HEK293 (cell line): ENCODE results near the gene UBE4A.
A peak's percentile ranks its signal among the peaks of the same experiment; 100 is the strongest.

Experiments
- CTCF ChIA-PET: fragments of 350-600 bp; formaldehyde crosslinking; extraction: SDS; loops from one replicate; lab custom pipeline; 2021; ENCODE audit warnings: antibody characterized with exemption; lab: Yijun Ruan, JAX
- POLR2A ChIA-PET: fragments of 300-600 bp; formaldehyde crosslinking; extraction: SDS; loops from one replicate; lab custom pipeline; 2020; ENCODE audit warnings: antibody characterized with exemption, inconsistent platforms; lab: Yijun Ruan, JAX
- H3K27ac ChIP-seq: fragments of 200-500 bp; sonication (Bioruptor generic); 2 replicates; pipeline ENCODE4 v1.5.1; 2014; ENCODE audit warnings: low read depth, low read length, control low read depth, inconsistent platforms; ENCODE audit errors: extremely low read depth
- H3K36me3 ChIP-seq, 2 experiments: fragments of 200-500 bp in 1 of 2; sonication (Bioruptor generic) in 1 of 2; 1 replicate in 1 of 2; 2 replicates in 1 of 2; pipeline ENCODE4 v1.5.1; 2014 to 2017; ENCODE audit warnings: inconsistent platforms in 2 of 2, low read length in 2 of 2; ENCODE audit not compliant: control insufficient read depth in 2 of 2, insufficient read depth in 1 of 2
- H3K4me1 ChIP-seq: fragments of 200-500 bp; sonication (Bioruptor generic); 2 replicates; pipeline ENCODE4 v1.5.1; 2014; ENCODE audit warnings: mild to moderate bottlenecking, low read length, inconsistent platforms; ENCODE audit not compliant: control insufficient read depth, insufficient read depth
- H3K4me3 ChIP-seq: 2 replicates; pipeline ENCODE4 v1.5.1; 2011; ENCODE audit warnings: low read depth, mild to moderate bottlenecking, control low read depth, low read length, moderate library complexity
- H3K9me3 ChIP-seq: fragments of 200-500 bp; sonication (Bioruptor generic); 2 replicates; pipeline ENCODE4 v1.5.1; 2014; ENCODE audit warnings: low read depth, low read length, inconsistent platforms; ENCODE audit not compliant: control insufficient read depth, insufficient read depth
- FEZF1 ChIP-seq: fragments of 450-650 bp; formaldehyde crosslinking; IDR thresholded peaks from 2 replicates; pipeline ENCODE4 v1.5.1; 2016; ENCODE audit warnings: missing biosample characterization, missing genetic modification characterization
- PRDM2 ChIP-seq: fragments of 450-650 bp; formaldehyde crosslinking; IDR thresholded peaks from 2 replicates; pipeline ENCODE4 v1.5.1; 2016; ENCODE audit warnings: missing biosample characterization, missing genetic modification characterization, borderline replicate concordance
- PRDM4 ChIP-seq: fragments of 450-650 bp; formaldehyde crosslinking; IDR thresholded peaks from 2 replicates; pipeline ENCODE4 v1.5.1; 2017; ENCODE audit warnings: missing biosample characterization, missing genetic modification characterization
- ZNF175 ChIP-seq: fragments of 450-650 bp; formaldehyde crosslinking; IDR thresholded peaks from 2 replicates; pipeline ENCODE4 v1.5.1; 2016; ENCODE audit warnings: missing biosample characterization, missing genetic modification characterization
- ZNF202 ChIP-seq: fragments of 450-650 bp; formaldehyde crosslinking; IDR thresholded peaks from 2 replicates; pipeline ENCODE4 v1.5.1; 2016; ENCODE audit warnings: missing biosample characterization, missing genetic modification characterization, borderline replicate concordance
- ZNF248 ChIP-seq: fragments of 450-650 bp; formaldehyde crosslinking; IDR thresholded peaks from 2 replicates; pipeline ENCODE4 v1.5.1; 2017; ENCODE audit warnings: missing biosample characterization, missing genetic modification characterization
- ZNF280C ChIP-seq: fragments of 450-650 bp; formaldehyde crosslinking; IDR thresholded peaks from 2 replicates; pipeline ENCODE4 v1.5.1; 2016; ENCODE audit warnings: missing biosample characterization, missing genetic modification characterization
- ZNF362 ChIP-seq: fragments of 450-650 bp; formaldehyde crosslinking; IDR thresholded peaks from 2 replicates; pipeline ENCODE4 v1.5.1; 2016; ENCODE audit warnings: missing biosample characterization, missing genetic modification characterization
- ZNF423 ChIP-seq: fragments of 450-650 bp; formaldehyde crosslinking; IDR thresholded peaks from 2 replicates; pipeline ENCODE4 v1.5.1; 2016; ENCODE audit warnings: missing biosample characterization, missing genetic modification characterization
- ZNF449 ChIP-seq: fragments of 450-650 bp; formaldehyde crosslinking; IDR thresholded peaks from 2 replicates; pipeline ENCODE4 v1.5.1; 2017; ENCODE audit warnings: missing biosample characterization, mild to moderate bottlenecking, missing genetic modification characterization, moderate library complexity
- ZNF48 ChIP-seq: fragments of 450-650 bp; formaldehyde crosslinking; IDR thresholded peaks from 2 replicates; pipeline ENCODE4 v1.5.1; 2016; ENCODE audit warnings: missing biosample characterization, missing genetic modification characterization
- ZNF549 ChIP-seq: fragments of 450-650 bp; IDR thresholded peaks from 2 replicates; pipeline ENCODE4 v1.5.1; 2018; ENCODE audit warnings: missing biosample characterization, missing genetic modification characterization, mild to moderate bottlenecking, inconsistent platforms, moderate library complexity
- ZNF707 ChIP-seq: fragments of 450-650 bp; formaldehyde crosslinking; IDR thresholded peaks from 2 replicates; pipeline ENCODE4 v1.5.1; 2016; ENCODE audit warnings: missing biosample characterization, missing genetic modification characterization
- ZSCAN16 ChIP-seq: fragments of 450-650 bp; formaldehyde crosslinking; IDR thresholded peaks from 2 replicates; pipeline ENCODE4 v1.5.1; 2016; ENCODE audit warnings: missing biosample characterization, missing genetic modification characterization

Gene UBE4A

GRCh38 chr11:118320515-118320914 is 38.9 kb upstream of the UBE4A start:
- POLR2A ChIA-PET = no interaction called here
- CTCF ChIA-PET = interaction anchor here (0.6 kb wide), 1 partner anchor 1053 kb away, joined by 4 read pairs; no protein-coding TSS in a partner anchor
- TF ChIP-seq ZNF707 (tag by site-specific recombination) (no peak), ZNF549 (tag by site-specific recombination) (peak; percentile 91)
- H3K4me3 ChIP-seq = no peak overlapping the region
- no peak overlapping the region for H3K27ac ChIP-seq
- H3K4me1 ChIP-seq = peaks cover 5% of the 10 kb centered on the region
- no peaks in the 10 kb centered on the region for H3K9me3 ChIP-seq
- H3K36me3 ChIP-seq = no peaks in the 10 kb centered on the region

GRCh38 chr11:118321386-118322082 is 37.9 kb upstream of the UBE4A start:
- Histone ChIP-seq H3K27ac (no peak overlapping the region), H3K9me3 (no peaks in the 10 kb centered on the region), H3K4me3 (no peak overlapping the region), H3K36me3 (no peaks in the 10 kb centered on the region), H3K4me1 (no peaks in the 10 kb centered on the region)
- ChIA-PET POLR2A (no interaction called here), CTCF (interaction anchor here (0.6 to 1.3 kb wide), 2 partner anchors 10 to 516 kb away, joined by 3 to 4 read pairs; no protein-coding TSS in a partner anchor)
- no peak for TF ChIP-seq ZNF362 (tag by site-specific recombination)
- TF ChIP-seq ZNF202 (tag by site-specific recombination) = no peak
- no peak for TF ChIP-seq ZNF280C (tag by site-specific recombination)
- TF ChIP-seq ZNF48 (tag by site-specific recombination) = no peak
- no peak for TF ChIP-seq PRDM4 (tag by site-specific recombination)
- no peak for TF ChIP-seq ZNF449
- no peak for TF ChIP-seq ZNF175
- no peak for TF ChIP-seq ZNF423
- TF ChIP-seq ZNF248 (tag by site-specific recombination) = no peak
- no peak for TF ChIP-seq PRDM2 (tag by site-specific recombination)
- TF ChIP-seq ZSCAN16 = no peak
- no peak for TF ChIP-seq FEZF1 (tag by site-specific recombination)
